H9 (cell line): Measurements from ENCODE around the gene TSC22D4. TPM values are rescaled to one million over a fixed set of nuclear protein-coding genes. Genes with fewer than 3 reads are reported as not detected.

ENCODE experiments used
- DNase-seq: peaks from one replicate; pipeline ENCODE4 v3.0.0-alpha.2; 2017
- H2AFZ ChIP-seq: one replicate; pipeline ENCODE4 v1.6.1; 2013; ENCODE audit warnings: mild to moderate bottlenecking, low read length, control low read depth, moderate library complexity
- H2AK5ac ChIP-seq: 2 replicates; pipeline ENCODE4 v1.6.1; 2013; ENCODE audit warnings: low read length, control low read depth, mixed read lengths; ENCODE audit not compliant: insufficient read length
- H2BK120ac ChIP-seq: one replicate; pipeline ENCODE4 v1.6.1; 2013; ENCODE audit warnings: low read depth, mild to moderate bottlenecking, low read length, control low read depth, inconsistent platforms; ENCODE audit not compliant: poor library complexity, severe bottlenecking
- H2BK12ac ChIP-seq: 2 replicates; pipeline ENCODE4 v1.6.1; 2013; ENCODE audit warnings: low read length, control low read depth, mixed read lengths, low read depth; ENCODE audit not compliant: insufficient read length
- H2BK15ac ChIP-seq: 2 replicates; pipeline ENCODE4 v1.6.1; 2013; ENCODE audit warnings: low read depth, low read length, control low read depth
- H2BK20ac ChIP-seq: one replicate; pipeline ENCODE4 v1.6.1; 2013; ENCODE audit warnings: low read depth, mild to moderate bottlenecking, low read length, control low read depth, inconsistent platforms; ENCODE audit not compliant: poor library complexity, severe bottlenecking
- H2BK5ac ChIP-seq: 2 replicates; pipeline ENCODE4 v1.6.1; 2013; ENCODE audit warnings: low read length, control low read depth, mixed read lengths; ENCODE audit not compliant: insufficient read length
- H3K14ac ChIP-seq: 2 replicates; pipeline ENCODE4 v1.6.1; 2013; ENCODE audit warnings: low read length, control low read depth; ENCODE audit not compliant: insufficient read depth
- H3K18ac ChIP-seq: 2 replicates; pipeline ENCODE4 v1.6.1; 2013; ENCODE audit warnings: low read depth, mild to moderate bottlenecking, mixed read lengths, low read length, control low read depth; ENCODE audit not compliant: insufficient read length
- H3K23ac ChIP-seq: 2 replicates; pipeline ENCODE4 v1.6.1; 2013; ENCODE audit warnings: low read length, control low read depth, mixed read lengths, low read depth; ENCODE audit not compliant: insufficient read length
- H3K23me2 ChIP-seq: 2 replicates; pipeline ENCODE4 v1.6.1; 2013; ENCODE audit warnings: low read depth, mild to moderate bottlenecking, mixed read lengths, low read length, control low read depth; ENCODE audit not compliant: insufficient read length, poor library complexity, severe bottlenecking
- H3K27ac ChIP-seq: 2 replicates; pipeline ENCODE4 v1.5.1; 2013; ENCODE audit warnings: low read length, control low read depth, mixed read lengths, low read depth; ENCODE audit not compliant: insufficient read length
- H3K27me3 ChIP-seq: 2 replicates; pipeline ENCODE4 v1.6.1; 2013; ENCODE audit warnings: low read length, control low read depth, inconsistent platforms; ENCODE audit not compliant: insufficient read depth
- H3K4ac ChIP-seq: 2 replicates; pipeline ENCODE4 v1.6.1; 2013; ENCODE audit warnings: low read depth, mild to moderate bottlenecking, control low read depth, inconsistent platforms, low read length, moderate library complexity
- H3K4me1 ChIP-seq: 2 replicates; pipeline ENCODE4 v1.6.1; 2013; ENCODE audit warnings: low read length, control low read depth, inconsistent platforms; ENCODE audit not compliant: insufficient read depth
- H3K4me2 ChIP-seq: 2 replicates; pipeline ENCODE4 v1.6.1; 2013; ENCODE audit warnings: low read length, control low read depth, mixed read lengths; ENCODE audit not compliant: insufficient read length, insufficient read depth
- H3K56ac ChIP-seq: 2 replicates; pipeline ENCODE4 v1.6.1; 2013; ENCODE audit warnings: low read depth, mild to moderate bottlenecking, mixed read lengths, low read length, control low read depth; ENCODE audit not compliant: insufficient read length
- H3K79me1 ChIP-seq: 2 replicates; pipeline ENCODE4 v1.6.1; 2013; ENCODE audit warnings: low read depth, mild to moderate bottlenecking, moderate library complexity, low read length, control low read depth, inconsistent platforms; ENCODE audit not compliant: insufficient read depth, poor library complexity, severe bottlenecking
- H3K79me2 ChIP-seq: 2 replicates; pipeline ENCODE4 v1.6.1; 2013; ENCODE audit warnings: low read length, control low read depth, inconsistent platforms; ENCODE audit not compliant: insufficient read depth
- H3K9ac ChIP-seq: 2 replicates; pipeline ENCODE4 v1.6.1; 2013; ENCODE audit warnings: low read length, control low read depth, mixed read lengths; ENCODE audit not compliant: insufficient read length; ENCODE audit errors: extremely low read depth
- H3K9me3 ChIP-seq: one replicate; pipeline ENCODE4 v1.6.1; 2013; ENCODE audit warnings: low read depth, low read length, inconsistent platforms; ENCODE audit not compliant: control insufficient read depth
- H3T11ph ChIP-seq: one replicate; pipeline ENCODE4 v1.6.1; 2013; ENCODE audit warnings: mild to moderate bottlenecking, low read length, control low read depth, inconsistent platforms
- H4K20me1 ChIP-seq: one replicate; pipeline ENCODE4 v1.6.1; 2013; ENCODE audit not compliant: control insufficient read depth, insufficient read length, insufficient read depth
- H4K5ac ChIP-seq: 2 replicates; pipeline ENCODE4 v1.6.1; 2013; ENCODE audit warnings: low read depth, mild to moderate bottlenecking, mixed read lengths, low read length, control low read depth; ENCODE audit not compliant: insufficient read length
- H4K8ac ChIP-seq: replicated peaks from 2 replicates; pipeline ENCODE4 v1.6.1; 2013; ENCODE audit warnings: low read length, control low read depth, mixed read lengths, low read depth; ENCODE audit not compliant: insufficient read length
- H4K91ac ChIP-seq: 2 replicates; pipeline ENCODE4 v1.6.1; 2013; ENCODE audit warnings: low read depth, mild to moderate bottlenecking, moderate library complexity, mixed read lengths, low read length, control low read depth; ENCODE audit not compliant: insufficient read length
- H3K27ac Mint-ChIP-seq, 3 experiments: 2 replicates in 2 of 3; 3 replicates in 1 of 3; pipeline ENCODE4 v1.8.0; 2020 to 2021; ENCODE audit warnings: mixed read lengths in 3 of 3, mild to moderate bottlenecking in 1 of 3, moderate library complexity in 1 of 3
- H3K27me3 Mint-ChIP-seq: 2 replicates; pipeline ENCODE4 v1.8.0; 2021; ENCODE audit warnings: low read depth, mild to moderate bottlenecking, moderate library complexity, mixed read lengths
- H3K36me3 Mint-ChIP-seq, 3 experiments: 2 replicates in 2 of 3; 3 replicates in 1 of 3; pipeline ENCODE4 v1.8.0; 2020 to 2021; ENCODE audit warnings: low read depth in 3 of 3, mixed read lengths in 3 of 3; ENCODE audit not compliant: insufficient read depth in 1 of 3
- H3K4me1 Mint-ChIP-seq, 2 experiments: 2 replicates each; pipeline ENCODE4 v1.8.0; 2020; ENCODE audit warnings: mixed read lengths in 2 of 2
- H3K4me3 Mint-ChIP-seq, 2 experiments: 2 replicates in 1 of 2; 3 replicates in 1 of 2; pipeline ENCODE4 v1.8.0; 2020 to 2021; ENCODE audit warnings: mild to moderate bottlenecking in 2 of 2, mixed read lengths in 2 of 2, moderate library complexity in 1 of 2
- H3K9me3 Mint-ChIP-seq, 2 experiments: 2 replicates in 1 of 2; 3 replicates in 1 of 2; pipeline ENCODE4 v1.8.0; 2020; ENCODE audit warnings: mild to moderate bottlenecking in 2 of 2, mixed read lengths in 2 of 2, moderate library complexity in 1 of 2
- WGBS: extraction: QIAGEN DNeasy Blood & Tissue Kit; methylation state at CpG from one replicate; pipeline ENCODE4 v1.1.7; 2013; ENCODE audit warnings: missing lambda C conversion rate, low lambda C conversion rate, mixed read lengths; ENCODE audit not compliant: insufficient read length; ENCODE audit errors: extremely low coverage; 5-methylcytosine and 5-hydroxymethylcytosine counted together
- total RNA-seq: library from RNA; stranded (reverse); gene quantifications from 2 replicates; pipeline ENCODE4 v1.2.1, GENCODE V29; 2021
- TF ChIP-seq, protein P1 (sequence below): fragments of 200-600 bp; sonication (generic); conservative IDR thresholded peaks from 3 replicates; pipeline ENCODE4 v1.8.0; 2021; ENCODE audit warnings: antibody characterized with exemption, mild to moderate bottlenecking

TSC22D4 gene
- total RNA-seq, 1 experiment from 2014 or later = 17.5 TPM

DNA sequence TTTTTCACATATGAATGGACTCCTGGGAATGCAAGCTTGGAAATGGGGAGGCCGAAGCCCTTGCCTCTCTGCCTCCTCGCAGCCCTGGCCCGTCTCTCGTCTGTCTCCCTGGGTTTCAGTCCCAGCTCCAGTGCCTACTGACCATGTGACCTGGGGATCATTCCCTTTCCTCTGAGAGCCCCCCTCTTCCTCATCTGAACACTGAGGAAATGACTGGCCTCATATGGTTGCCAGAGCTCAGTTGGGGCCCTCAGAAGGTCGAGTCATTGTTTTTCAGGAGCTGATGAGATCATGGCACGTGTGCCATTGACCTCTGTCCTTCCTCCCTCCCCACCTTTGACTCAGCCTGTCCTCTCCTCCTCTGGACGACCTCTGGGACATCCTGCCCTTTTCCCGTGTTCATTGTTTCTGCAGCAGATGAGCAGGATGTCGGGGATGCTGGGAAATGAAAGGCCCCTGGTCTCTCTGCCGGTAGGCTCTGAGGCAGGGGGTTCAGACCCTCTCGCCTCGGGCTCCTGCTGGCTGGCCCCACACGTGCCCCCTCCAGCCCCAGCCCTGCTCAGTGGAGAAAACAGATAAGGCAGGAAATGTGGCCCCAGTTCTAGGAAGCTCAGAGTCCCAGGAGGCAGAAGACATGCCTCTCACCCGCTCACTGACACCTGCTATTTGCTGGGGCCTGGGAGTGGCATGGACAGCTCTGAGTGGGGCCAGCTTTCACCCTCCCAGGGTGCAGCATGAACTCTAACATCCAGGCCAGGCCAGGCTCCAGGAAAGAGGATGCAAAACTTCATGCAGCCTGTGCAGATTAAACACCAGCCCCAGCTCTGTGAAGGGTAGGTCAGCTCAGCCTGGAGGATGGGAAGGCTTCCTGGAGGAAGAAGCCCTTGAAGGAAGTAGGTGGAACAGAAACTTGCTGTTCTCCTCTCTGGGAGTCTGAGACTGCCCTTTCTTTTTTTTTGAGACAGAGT lies 34.4 kb downstream of the TSC22D4 start:
- no peak overlapping the region for H3K27ac ChIP-seq
- H3K4me1 ChIP-seq = no peaks in the 10 kb centered on the region
- TF ChIP-seq, protein P1, sequence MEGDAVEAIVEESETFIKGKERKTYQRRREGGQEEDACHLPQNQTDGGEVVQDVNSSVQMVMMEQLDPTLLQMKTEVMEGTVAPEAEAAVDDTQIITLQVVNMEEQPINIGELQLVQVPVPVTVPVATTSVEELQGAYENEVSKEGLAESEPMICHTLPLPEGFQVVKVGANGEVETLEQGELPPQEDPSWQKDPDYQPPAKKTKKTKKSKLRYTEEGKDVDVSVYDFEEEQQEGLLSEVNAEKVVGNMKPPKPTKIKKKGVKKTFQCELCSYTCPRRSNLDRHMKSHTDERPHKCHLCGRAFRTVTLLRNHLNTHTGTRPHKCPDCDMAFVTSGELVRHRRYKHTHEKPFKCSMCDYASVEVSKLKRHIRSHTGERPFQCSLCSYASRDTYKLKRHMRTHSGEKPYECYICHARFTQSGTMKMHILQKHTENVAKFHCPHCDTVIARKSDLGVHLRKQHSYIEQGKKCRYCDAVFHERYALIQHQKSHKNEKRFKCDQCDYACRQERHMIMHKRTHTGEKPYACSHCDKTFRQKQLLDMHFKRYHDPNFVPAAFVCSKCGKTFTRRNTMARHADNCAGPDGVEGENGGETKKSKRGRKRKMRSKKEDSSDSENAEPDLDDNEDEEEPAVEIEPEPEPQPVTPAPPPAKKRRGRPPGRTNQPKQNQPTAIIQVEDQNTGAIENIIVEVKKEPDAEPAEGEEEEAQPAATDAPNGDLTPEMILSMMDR = no peak
- no peak overlapping the region for H3K56ac ChIP-seq
- H2AK5ac ChIP-seq = no peak overlapping the region
- no peaks in the 10 kb centered on the region for H3K79me2 ChIP-seq
- H3K14ac ChIP-seq = peak overlapping the region; percentile 65
- H2BK5ac ChIP-seq = no peak overlapping the region
- no peak overlapping the region for H2BK20ac ChIP-seq
- no peaks in the 10 kb centered on the region for H3K9me3 ChIP-seq
- H4K91ac ChIP-seq = no peak overlapping the region
- WGBS = no CpG with 5 or more reads among the region's 14 CpGs
- no peak overlapping the region for H3K4ac ChIP-seq
- no peak overlapping the region for H3K9ac ChIP-seq
- no peaks in the 10 kb centered on the region for H3K79me1 ChIP-seq
- DNase-seq = peak; percentile 41
- H3T11ph ChIP-seq = no peak overlapping the region
- no peak overlapping the region for H4K8ac ChIP-seq
- H3K23me2 ChIP-seq = no peaks in the 10 kb centered on the region
- Mint-ChIP-seq H3K9me3 (no peaks in the 10 kb centered on the region), H3K27ac (peak overlapping the region; percentile 57 to 86 (median 72); a peak in 4 of 7 replicates), H3K27me3 (no peaks in the 10 kb centered on the region), H3K4me3 (no peak overlapping the region), H3K4me1 (peaks cover 6 to 12% of the 10 kb centered on the region in 2 experiments), H3K36me3 (peaks cover 0 to 6% (median 0%) of the 10 kb centered on the region in 3 experiments; a peak in 2 of 7 replicates)
- H3K18ac ChIP-seq = no peak overlapping the region
- no peak overlapping the region for H2AFZ ChIP-seq
- H3K4me2 ChIP-seq = no peak overlapping the region
- peak overlapping the region; percentile 70 for H4K5ac ChIP-seq
- H2BK12ac ChIP-seq = no peak overlapping the region
- no peak overlapping the region for H3K23ac ChIP-seq
- H4K20me1 ChIP-seq = no peaks in the 10 kb centered on the region
- no peaks in the 10 kb centered on the region for H3K27me3 ChIP-seq
- H2BK15ac ChIP-seq = no peak overlapping the region
- no peak overlapping the region for H2BK120ac ChIP-seq
